ENCODE results near the gene BBIP1. TPM values are rescaled to one million over a fixed set of nuclear protein-coding genes. Genes with fewer than 3 reads are reported as not detected.

Gene BBIP1
- polyA plus RNA-seq, 1 donor from 2014 or later = 73.3 TPM

GRCh38 chr10:110959379-110960332, 40.7 kb upstream of the BBIP1 start:
- Histone ChIP-seq H3K4me2 (ENCODE audit: low read length) (no peak overlapping the region), H3K9me3 (ENCODE audit: low read length) (no peaks in the 10 kb centered on the region), H3K9ac (ENCODE audit: low read length) (no peak overlapping the region), H3K4me3 (ENCODE audit: low read length) (no peak overlapping the region), H3K27me3 (ENCODE audit: insufficient read depth, low read depth, low read length) (no peaks in the 10 kb centered on the region), H3K36me3 (ENCODE audit: insufficient read depth, low read length) (no peaks in the 10 kb centered on the region), H2AFZ (ENCODE audit: low read depth, low read length) (no peak overlapping the region), H4K20me1 (ENCODE audit: insufficient read depth) (no peaks in the 10 kb centered on the region), H3K9me2 (ENCODE audit: insufficient read depth, low read length) (no peaks in the 10 kb centered on the region), H3K27ac (ENCODE audit: low read length) (no peak overlapping the region), H3K79me2 (replicated peaks; ENCODE audit: insufficient read depth, low read length) (peaks cover 54% of the 10 kb centered on the region), H3F3A (ENCODE audit: insufficient read depth, low read length, poor library complexity, severe bottlenecking) (no peaks in the 10 kb centered on the region)
- TF ChIP-seq EZH2 (IDR thresholded peaks at IDR 0.05; ENCODE audit: borderline replicate concordance, insufficient read depth, low read length, poor library complexity, severe bottlenecking) (no peak), CTCF (IDR thresholded peaks at IDR 0.05; ENCODE audit: poor library complexity, severe bottlenecking) (no peak), POLR2AphosphoS5 (IDR thresholded peaks at IDR 0.05) (no peak), TAF1 (IDR thresholded peaks at IDR 0.05; ENCODE audit: low read depth) (no peak), REST (IDR thresholded peaks at IDR 0.05; ENCODE audit: borderline replicate concordance) (no peak), MXI1 (conservative IDR thresholded peaks at IDR 0.05; ENCODE audit: poor library complexity, severe bottlenecking) (no peak), SMC3 (conservative IDR thresholded peaks at IDR 0.05; ENCODE audit: poor library complexity) (no peak), EP300 (conservative IDR thresholded peaks at IDR 0.05; ENCODE audit: poor library complexity, severe bottlenecking) (no peak)

GRCh38 chr10:110957606-110958005, 38.6 kb upstream of the BBIP1 start:
- H3K9me3 ChIP-seq (ENCODE audit: low read length) = no peaks in the 10 kb centered on the region
- no peaks in the 10 kb centered on the region for H4K20me1 ChIP-seq (ENCODE audit: insufficient read depth)
- no peak overlapping the region for H3K4me3 ChIP-seq (ENCODE audit: low read length)

More at GRCh38 chr10:110957606-110958005, 38.6 kb upstream of the BBIP1 start:
- Histone ChIP-seq H3K27me3 (ENCODE audit: insufficient read depth, low read depth, low read length) (no peaks in the 10 kb centered on the region), H3K36me3 (ENCODE audit: insufficient read depth, low read length) (no peaks in the 10 kb centered on the region), H2AFZ (ENCODE audit: low read depth, low read length) (no peak overlapping the region), H3K27ac (ENCODE audit: low read length) (no peak overlapping the region), H3K79me2 (replicated peaks; ENCODE audit: insufficient read depth, low read length) (peaks cover 55% of the 10 kb centered on the region), H3F3A (ENCODE audit: insufficient read depth, low read length, poor library complexity, severe bottlenecking) (no peaks in the 10 kb centered on the region), H3K9me2 (ENCODE audit: insufficient read depth, low read length) (no peaks in the 10 kb centered on the region), H3K9ac (ENCODE audit: low read length) (no peak overlapping the region), H3K4me2 (ENCODE audit: low read length) (no peak overlapping the region)
- TF ChIP-seq TAF1 (IDR thresholded peaks at IDR 0.05; ENCODE audit: low read depth) (no peak), MXI1 (conservative IDR thresholded peaks at IDR 0.05; ENCODE audit: poor library complexity, severe bottlenecking) (no peak), POLR2AphosphoS5 (IDR thresholded peaks at IDR 0.05) (no peak), EP300 (conservative IDR thresholded peaks at IDR 0.05; ENCODE audit: poor library complexity, severe bottlenecking) (no peak), SMC3 (conservative IDR thresholded peaks at IDR 0.05; ENCODE audit: poor library complexity) (no peak), RAD21 (conservative IDR thresholded peaks at IDR 0.05) (no peak), CTCF (IDR thresholded peaks at IDR 0.05; ENCODE audit: poor library complexity, severe bottlenecking) (no peak), REST (IDR thresholded peaks at IDR 0.05; ENCODE audit: borderline replicate concordance) (no peak), EZH2 (IDR thresholded peaks at IDR 0.05; ENCODE audit: borderline replicate concordance, insufficient read depth, low read length, poor library complexity, severe bottlenecking) (no peak)
